Neural cell (in vitro differentiated cells): ENCODE measurements around the gene TPRKB. TPM values are rescaled to one million over a fixed set of nuclear protein-coding genes. Genes with fewer than 3 reads are reported as not detected.

Source experiments
- H2AFZ ChIP-seq: fragments of 200-600, 300-800 bp; sonication (generic), shearing (Covaris generic); 2 replicates; pipeline ENCODE4 v1.6.0; 2014; ENCODE audit warnings: low read depth, mild to moderate bottlenecking, antibody characterized with exemption, low read length, moderate library complexity
- H3F3A ChIP-seq: fragments of 200-600 bp; shearing (Covaris generic); 2 replicates; pipeline ENCODE4 v1.6.1; 2016; ENCODE audit warnings: mild to moderate bottlenecking, moderate library complexity, mixed read lengths, antibody characterized with exemption, low read length; ENCODE audit not compliant: insufficient read depth, poor library complexity, severe bottlenecking
- H3K27ac ChIP-seq: fragments of 200-600, 300-800 bp; sonication (generic), shearing (Covaris generic); 2 replicates; pipeline ENCODE4 v1.5.1; 2014; ENCODE audit warnings: mild to moderate bottlenecking, low read length, moderate library complexity
- H3K27me3 ChIP-seq: fragments of 300-800, 200-600 bp; sonication (generic), shearing (Covaris generic); 2 replicates; pipeline ENCODE4 v1.6.0; 2014; ENCODE audit warnings: mild to moderate bottlenecking, low read depth, low read length, moderate library complexity; ENCODE audit not compliant: insufficient read depth
- H3K36me3 ChIP-seq: fragments of 300-800, 200-600 bp; sonication (generic), shearing (Covaris generic); 2 replicates; pipeline ENCODE4 v1.5.1; 2014; ENCODE audit warnings: mild to moderate bottlenecking, antibody characterized with exemption, low read length, moderate library complexity; ENCODE audit not compliant: insufficient read depth
- H3K4me2 ChIP-seq: fragments of 300-800, 200-600 bp; sonication (generic), shearing (Covaris generic); 2 replicates; pipeline ENCODE4 v1.6.0; 2014; ENCODE audit warnings: mild to moderate bottlenecking, low read length
- H3K4me3 ChIP-seq: fragments of 300-800, 200-600 bp; sonication (generic), shearing (Covaris generic); 2 replicates; pipeline ENCODE4 v1.5.1; 2014; ENCODE audit warnings: mild to moderate bottlenecking, low read length, moderate library complexity
- H3K79me2 ChIP-seq: fragments of 200-600 bp; shearing (Covaris generic); replicated peaks from 2 replicates; pipeline ENCODE4 v1.6.0; 2014; ENCODE audit warnings: mild to moderate bottlenecking, low read length, moderate library complexity; ENCODE audit not compliant: insufficient read depth
- H3K9ac ChIP-seq: fragments of 300-800, 200-600 bp; sonication (generic), shearing (Covaris generic); 2 replicates; pipeline ENCODE4 v1.6.1; 2016; ENCODE audit warnings: mild to moderate bottlenecking, low read length, mixed read lengths
- H3K9me2 ChIP-seq: fragments of 200-600 bp; shearing (Covaris generic); 2 replicates; pipeline ENCODE4 v1.6.1; 2016; ENCODE audit warnings: mild to moderate bottlenecking, low read length, mixed read lengths; ENCODE audit not compliant: insufficient read depth
- H3K9me3 ChIP-seq: fragments of 200-600, 300-800 bp; sonication (generic), shearing (Covaris generic); 2 replicates; pipeline ENCODE4 v1.6.1; 2016; ENCODE audit warnings: mild to moderate bottlenecking, mixed run types, low read length, moderate library complexity, mixed read lengths
- H4K20me1 ChIP-seq: fragments of 200-600 bp; shearing (Covaris generic); 2 replicates; pipeline ENCODE4 v1.6.1; 2016; ENCODE audit warnings: mild to moderate bottlenecking, mixed run types; ENCODE audit not compliant: insufficient read depth
- CTCF ChIP-seq: fragments of 450-650 bp; IDR thresholded peaks from 2 replicates; pipeline ENCODE4 v1.5.1; 2014; ENCODE audit warnings: antibody characterized with exemption, mild to moderate bottlenecking, moderate library complexity; ENCODE audit not compliant: poor library complexity, severe bottlenecking
- EP300 ChIP-seq: fragments of 450-650 bp; conservative IDR thresholded peaks from 2 replicates; pipeline ENCODE4 v1.6.1; 2014; ENCODE audit warnings: antibody characterized with exemption, mild to moderate bottlenecking, moderate library complexity; ENCODE audit not compliant: poor library complexity, severe bottlenecking
- EZH2 ChIP-seq: fragments of 200-600, 300-800 bp; shearing (Covaris generic), sonication (generic); IDR thresholded peaks from 2 replicates; pipeline ENCODE4 v1.6.1; 2014; ENCODE audit warnings: antibody characterized with exemption, low read length, borderline replicate concordance, mild to moderate bottlenecking; ENCODE audit not compliant: insufficient read depth, poor library complexity, severe bottlenecking
- MXI1 ChIP-seq: fragments of 450-650 bp; conservative IDR thresholded peaks from 2 replicates; pipeline ENCODE4 v1.6.1; 2014; ENCODE audit warnings: antibody characterized with exemption, mild to moderate bottlenecking; ENCODE audit not compliant: poor library complexity, severe bottlenecking
- POLR2AphosphoS5 ChIP-seq: IDR thresholded peaks from 2 replicates; pipeline ENCODE4 v1.6.1; 2012
- RAD21 ChIP-seq: fragments of 450-650 bp; conservative IDR thresholded peaks from 2 replicates; pipeline ENCODE4 v1.6.1; 2014; ENCODE audit warnings: antibody characterized with exemption, mild to moderate bottlenecking, moderate library complexity
- REST ChIP-seq: IDR thresholded peaks from 2 replicates; pipeline ENCODE4 v1.6.1; 2012; ENCODE audit warnings: borderline replicate concordance
- SMC3 ChIP-seq: fragments of 450-650 bp; conservative IDR thresholded peaks from 2 replicates; pipeline ENCODE4 v1.6.1; 2014; ENCODE audit warnings: antibody characterized with exemption, mild to moderate bottlenecking, moderate library complexity; ENCODE audit not compliant: poor library complexity
- TAF1 ChIP-seq: IDR thresholded peaks from 2 replicates; pipeline ENCODE4 v1.6.1; 2012; ENCODE audit warnings: low read depth
- polyA plus RNA-seq: library from polyadenylated mRNA; depleted of rRNA; stranded (reverse); fragments of >200 nt; gene quantifications from 2 replicates; pipeline ENCODE4 v1.2.3, GENCODE V29; 2014

The TPRKB gene
- polyA plus RNA-seq, 1 donor from 2014 or later: 162 TPM

- H3K36me3 ChIP-seq: no peaks in the 10 kb centered on the region
- TF ChIP-seq EP300 (no peak), TAF1 (no peak), RAD21 (no peak), SMC3 (no peak), MXI1 (no peak), CTCF (no peak), EZH2 (no peak)
- no peak overlapping the region for H3K9ac ChIP-seq
- H3F3A ChIP-seq: no peaks in the 10 kb centered on the region
- H3K79me2 ChIP-seq: no peaks in the 10 kb centered on the region
- no peaks in the 10 kb centered on the region for H4K20me1 ChIP-seq
- H3K9me3 ChIP-seq: no peaks in the 10 kb centered on the region
- no peak overlapping the region for H3K4me2 ChIP-seq
- no peaks in the 10 kb centered on the region for H3K9me2 ChIP-seq
- no peaks in the 10 kb centered on the region for H3K27me3 ChIP-seq
- H3K4me3 ChIP-seq: no peak overlapping the region
- no peak overlapping the region for H2AFZ ChIP-seq
- no peak overlapping the region for H3K27ac ChIP-seq
These were observed 36.3 kb downstream of the TPRKB start for GRCh38 chr2:73700661-73701447.

- Histone ChIP-seq H3K79me2 (no peaks in the 10 kb centered on the region), H3K36me3 (no peaks in the 10 kb centered on the region), H3K9me3 (no peaks in the 10 kb centered on the region), H3K9me2 (no peaks in the 10 kb centered on the region), H2AFZ (no peak overlapping the region), H3K27ac (no peak overlapping the region), H3K9ac (no peak overlapping the region), H3K4me2 (no peak overlapping the region), H4K20me1 (no peaks in the 10 kb centered on the region), H3F3A (no peaks in the 10 kb centered on the region), H3K4me3 (no peak overlapping the region), H3K27me3 (no peaks in the 10 kb centered on the region)
- TF ChIP-seq MXI1: no peak
- TF ChIP-seq CTCF: no peak
- TF ChIP-seq SMC3: no peak
- TF ChIP-seq EZH2: no peak
- TF ChIP-seq RAD21: no peak
- no peak for TF ChIP-seq POLR2AphosphoS5
- no peak for TF ChIP-seq TAF1
- TF ChIP-seq REST: no peak
- no peak for TF ChIP-seq EP300
These were observed 37.0 kb downstream of the TPRKB start for GRCh38 chr2:73700131-73700611.
